Activated CD4-positive, alpha-beta T cell treated with anti-CD3 and anti-CD28 coated beads for 24 hours (primary cell): ENCODE data around the gene FAM193A.
"Not testable (repeated sequence)": the region's sequence is repeated elsewhere in the genome, so short reads cannot be mapped to it uniquely, and the experiment has no call there.

Source experiments
- DNase-seq, 2 donors: peaks; one replicate each; pipeline ENCODE4 v3.0.0-alpha.2; 2020; ENCODE audit warnings: low read depth in 2 of 2

The FAM193A gene

DNA sequence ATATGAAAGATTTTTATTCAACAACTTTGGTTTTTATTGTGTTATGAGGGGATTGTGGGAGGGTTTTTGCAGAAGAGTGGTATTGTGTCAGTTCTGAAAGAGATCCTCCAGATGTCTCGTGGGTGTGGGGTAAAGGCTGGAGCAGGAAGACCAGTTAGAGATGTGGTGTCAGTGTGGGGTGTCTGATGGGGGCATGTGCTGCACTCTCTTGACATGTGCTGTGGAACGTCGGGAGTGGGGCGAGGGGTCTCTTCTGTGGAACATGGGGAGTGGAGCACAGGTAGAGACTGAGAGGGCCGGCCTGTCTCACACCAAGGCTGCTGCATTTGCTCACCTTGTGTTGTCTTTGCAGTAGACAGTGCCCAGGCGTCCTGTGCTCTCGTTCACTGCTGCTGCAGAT, 37.6 kb downstream of the FAM193A start:
- no peak for DNase-seq

DNA sequence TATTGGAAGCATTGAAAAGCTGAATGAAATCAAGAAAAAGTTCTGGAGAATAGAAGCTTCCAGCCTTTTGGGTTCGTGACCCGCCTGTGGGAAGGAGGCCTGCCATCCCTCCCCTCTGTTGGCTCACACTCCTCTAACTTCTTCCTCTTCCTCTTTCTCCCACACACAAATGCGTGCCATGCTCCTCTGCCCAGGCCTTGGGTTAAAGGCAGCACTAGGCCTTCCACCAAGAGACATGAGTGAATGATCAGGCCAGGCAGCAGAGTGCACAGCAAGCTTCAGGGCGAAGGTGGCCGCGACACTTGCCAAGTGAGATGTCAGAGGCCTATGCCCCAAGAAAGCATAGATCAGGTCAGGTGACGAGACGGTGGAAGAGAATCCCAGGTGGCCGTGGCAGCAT, 38.4 kb downstream of the FAM193A start:
- DNase-seq = no peak

DNA sequence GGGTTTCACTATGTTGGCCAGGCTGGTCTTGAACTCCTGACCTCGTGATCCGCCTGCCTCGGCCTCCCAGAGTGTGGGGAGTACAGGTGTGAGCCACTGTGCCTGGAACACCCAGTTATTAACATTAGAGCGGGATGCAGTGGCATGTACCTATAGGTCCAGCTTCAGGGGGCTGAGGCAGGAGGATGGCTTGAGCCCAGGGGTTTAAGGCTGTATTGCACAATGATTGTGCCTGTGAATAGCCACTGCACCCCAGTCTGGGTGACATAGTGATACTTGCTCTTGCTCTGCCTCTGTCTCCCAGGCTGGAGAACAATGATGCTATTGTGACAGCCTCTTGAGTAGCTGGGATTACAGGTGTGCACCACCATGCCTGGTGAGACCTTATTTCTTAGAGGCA, 39.8 kb downstream of the FAM193A start:
- DNase-seq = no peak

DNA sequence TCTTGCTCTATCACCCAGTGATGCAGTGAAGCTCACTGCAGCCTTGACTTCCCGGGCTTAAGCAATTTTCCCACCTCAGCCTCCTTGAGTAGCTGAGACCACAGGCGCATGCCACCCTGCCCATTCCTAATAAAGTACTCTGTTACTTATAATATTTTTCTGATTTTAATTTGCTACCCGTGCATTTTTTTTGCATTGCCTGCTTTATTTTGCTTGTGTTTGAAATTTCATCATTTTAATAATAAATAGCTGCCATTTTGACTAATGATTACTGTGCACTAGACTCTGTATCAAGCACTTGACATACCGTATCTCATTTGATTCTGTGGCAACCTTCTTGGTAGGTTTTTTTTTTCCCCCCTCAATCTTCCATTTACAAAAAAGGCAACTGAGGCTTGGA, 41.7 kb downstream of the FAM193A start:
- no peak for DNase-seq

DNA sequence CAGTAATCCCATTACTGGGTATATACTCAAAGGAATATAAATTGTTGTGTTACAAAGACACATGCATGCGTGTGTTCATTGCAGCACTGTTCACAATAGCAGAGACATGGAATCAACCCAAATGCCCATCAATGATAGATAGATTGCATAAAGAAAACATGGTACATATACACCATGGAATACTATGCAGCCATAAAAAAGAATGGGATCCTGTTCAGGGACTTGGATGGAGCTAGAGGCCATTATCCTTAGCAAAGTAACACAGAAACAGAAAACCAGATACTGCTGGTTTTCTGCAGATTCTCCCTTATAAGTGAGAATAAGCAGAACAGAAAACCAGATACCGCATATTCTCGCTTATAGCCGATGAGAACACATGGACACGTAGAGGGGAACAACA, 43.5 kb downstream of the FAM193A start:
- no peak for DNase-seq

DNA sequence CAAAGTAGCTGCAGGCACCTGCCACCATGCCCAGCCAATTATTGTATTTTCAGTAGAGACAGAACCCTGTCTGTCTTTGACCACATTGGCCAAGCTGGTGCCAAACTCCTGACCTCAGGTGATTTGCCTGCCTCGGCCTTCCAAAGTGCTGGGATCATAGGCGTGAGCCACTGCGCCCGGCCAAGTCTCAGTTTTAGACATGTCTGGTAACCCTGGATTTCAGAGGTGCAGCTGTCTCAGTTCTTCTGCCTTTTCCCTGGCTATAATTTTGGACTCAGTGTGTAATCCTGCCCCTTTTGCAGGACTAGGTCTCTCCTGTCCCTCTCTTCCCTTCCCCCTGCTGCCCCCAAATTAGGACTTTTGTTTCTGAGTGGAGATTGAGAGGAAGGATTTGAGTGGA, 46.6 kb downstream of the FAM193A start:
- no peak for DNase-seq

DNA sequence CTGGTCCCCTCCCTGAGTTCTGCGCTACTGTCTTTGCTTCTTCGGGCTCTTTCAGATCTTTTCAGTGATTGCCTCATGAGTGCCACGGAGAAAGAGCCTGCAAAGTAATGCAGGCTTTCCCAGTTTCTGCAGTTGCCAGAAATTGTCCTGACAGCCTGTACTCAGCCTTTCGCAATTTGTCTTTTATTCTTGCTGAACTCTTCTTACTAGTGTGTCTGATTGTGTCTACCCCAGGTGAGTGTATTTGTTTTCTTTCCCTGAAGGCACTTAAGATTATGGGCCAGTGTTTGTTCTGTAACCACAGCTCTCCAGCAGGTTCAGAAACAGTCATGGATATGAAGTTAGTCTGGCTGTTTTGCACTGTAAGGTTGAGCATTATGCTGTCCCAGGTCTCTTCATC, 47.1 kb downstream of the FAM193A start:
- no peak for DNase-seq

DNA sequence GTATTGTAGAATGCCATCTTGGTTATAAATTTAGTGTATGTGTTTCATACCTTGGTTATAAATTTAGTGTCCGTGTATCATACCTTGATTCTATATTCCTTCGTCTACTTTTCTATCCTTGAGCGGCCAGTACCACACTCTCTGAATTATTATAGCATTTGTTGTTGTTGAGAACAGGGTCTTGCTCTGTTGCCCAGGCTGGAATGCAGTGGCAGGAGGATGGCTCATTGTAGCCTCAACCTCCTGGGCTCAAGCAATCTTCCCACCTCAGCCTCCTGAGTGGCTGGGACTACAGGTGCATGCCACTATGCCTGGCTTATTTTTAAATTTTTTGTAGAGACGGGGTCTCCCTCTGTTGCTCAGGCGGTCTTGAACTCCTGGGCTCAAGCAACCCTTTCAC, 50.1 kb downstream of the FAM193A start:
- DNase-seq = no peak

DNA sequence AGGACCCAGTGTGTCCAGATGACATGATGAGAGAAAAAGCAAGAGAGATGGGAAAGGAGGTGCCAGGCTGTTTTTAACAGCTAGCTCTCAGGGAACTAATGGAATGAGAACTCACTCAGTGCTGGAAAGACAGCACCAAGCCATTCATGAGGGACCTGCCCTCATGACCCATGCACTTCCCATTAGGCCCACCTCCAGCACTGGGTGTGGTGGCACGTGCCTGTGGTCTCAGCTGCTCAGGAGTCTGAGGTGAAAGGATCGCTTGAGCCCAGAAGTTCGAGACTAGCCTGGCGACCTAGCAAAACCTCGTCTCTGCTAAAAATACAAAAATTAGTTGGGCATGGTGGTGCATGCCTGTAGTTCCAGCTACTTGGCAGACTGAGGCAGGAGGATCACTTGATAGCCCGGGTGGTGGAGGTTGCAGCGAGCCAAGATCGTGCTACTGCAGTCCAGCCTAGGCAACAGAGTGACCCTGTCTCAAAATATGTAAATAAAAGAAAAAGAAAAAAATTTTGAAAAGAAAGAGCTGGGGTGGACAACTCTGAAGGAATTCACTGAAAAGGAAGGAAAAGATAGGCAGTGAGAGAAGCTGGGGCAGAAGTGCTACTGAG, 50.9 kb downstream of the FAM193A start:
- DNase-seq = no peak

DNA sequence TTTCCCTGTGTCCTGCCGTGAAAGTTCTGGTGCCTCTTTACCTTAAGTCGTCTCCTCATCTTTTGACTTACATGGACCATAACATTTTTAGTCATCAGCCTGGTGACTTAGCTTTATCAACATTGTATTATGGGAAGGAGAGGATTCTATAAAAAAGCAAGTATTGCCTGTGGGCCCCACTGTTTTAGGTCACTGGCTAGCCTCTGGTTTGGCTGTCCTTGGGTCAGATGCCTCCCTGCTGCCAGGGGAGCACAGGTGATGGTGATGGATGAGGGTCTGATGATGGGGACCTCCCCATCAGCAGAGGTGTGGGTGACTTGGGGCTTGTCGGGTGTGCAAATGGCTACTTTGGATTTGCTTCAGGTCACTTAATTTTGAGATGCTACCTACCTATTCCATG, 51.8 kb downstream of the FAM193A start:
- DNase-seq = no peak

DNA sequence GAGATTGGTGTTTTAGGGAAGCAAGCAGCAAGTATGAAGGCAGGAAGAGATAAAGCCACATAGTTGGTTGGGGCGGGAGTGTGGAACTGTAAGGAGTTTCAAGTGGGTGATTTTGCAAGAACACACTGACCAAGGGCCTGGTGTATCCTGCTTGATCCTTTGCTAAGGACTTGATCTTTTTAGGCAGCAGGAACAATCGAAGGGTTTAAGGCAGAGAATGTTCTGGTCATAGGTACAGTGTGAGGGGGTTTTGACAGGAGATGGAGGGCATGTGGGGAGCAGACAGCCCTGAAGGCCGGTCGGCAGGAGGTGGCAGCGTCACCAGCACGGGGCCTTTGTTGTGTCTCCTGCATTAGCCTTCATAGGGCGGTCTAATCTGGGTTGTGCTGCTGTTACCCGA, 54.7 kb downstream of the FAM193A start:
- DNase-seq = no peak

DNA sequence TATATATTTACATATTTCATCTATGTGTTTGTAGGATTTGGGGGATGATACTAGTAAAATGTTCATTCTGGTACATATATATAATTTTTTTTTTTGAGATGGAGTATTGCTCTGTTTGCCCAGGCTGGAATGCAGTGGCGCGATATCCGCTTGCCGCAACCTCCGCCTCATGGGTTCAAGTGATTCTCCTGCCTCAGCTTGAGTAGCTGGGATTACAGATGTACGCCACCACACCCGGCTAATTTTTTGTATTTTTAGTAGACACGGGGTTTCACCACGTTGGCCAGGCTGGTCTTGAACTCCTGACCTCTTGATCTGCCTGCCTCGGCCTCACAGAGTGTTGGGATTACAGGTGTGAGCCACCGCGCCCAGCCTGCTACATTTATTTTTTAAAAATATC, 55.6 kb downstream of the FAM193A start:
- not testable (repeated sequence) for DNase-seq

DNA sequence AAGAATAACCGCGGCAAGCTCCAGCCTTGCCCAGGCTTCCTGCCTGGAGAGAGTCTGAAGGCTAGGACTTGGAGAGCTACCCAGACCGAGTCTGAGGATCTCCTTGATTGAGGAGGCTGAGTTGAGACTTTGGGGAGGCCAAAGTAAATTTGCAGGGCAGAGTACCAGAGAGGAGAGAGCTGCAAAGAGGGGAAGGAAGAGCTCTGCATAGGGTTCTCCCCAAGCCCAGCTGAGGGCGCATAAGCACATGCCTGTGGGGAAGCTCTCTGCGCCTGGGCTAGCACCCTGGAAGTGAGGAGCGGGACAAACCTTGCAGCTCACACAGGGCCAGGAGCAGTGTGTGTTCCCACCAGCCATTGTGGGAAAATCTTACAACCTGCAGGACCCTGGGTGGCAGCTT, 56.1 kb downstream of the FAM193A start:
- no peak for DNase-seq

DNA sequence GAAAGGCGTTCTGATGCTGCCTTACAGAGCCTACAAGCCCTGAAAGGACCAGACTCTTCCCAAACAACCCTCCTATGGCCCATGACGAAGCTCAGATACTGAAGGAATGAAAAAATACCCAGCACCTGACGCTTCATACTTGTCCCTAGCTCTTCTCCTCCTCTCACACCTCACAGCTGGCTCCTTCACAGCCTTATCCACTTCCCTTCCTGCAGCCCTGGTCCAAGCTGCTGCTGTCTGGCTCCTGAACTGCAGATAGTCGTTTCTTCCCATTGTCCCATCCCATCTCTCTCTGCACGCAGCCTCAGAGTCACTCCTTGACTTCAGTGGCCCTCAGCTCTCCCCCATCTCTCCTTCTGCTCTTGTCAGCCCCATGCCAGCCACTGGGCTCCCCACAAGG, 56.6 kb downstream of the FAM193A start:
- no peak for DNase-seq

DNA sequence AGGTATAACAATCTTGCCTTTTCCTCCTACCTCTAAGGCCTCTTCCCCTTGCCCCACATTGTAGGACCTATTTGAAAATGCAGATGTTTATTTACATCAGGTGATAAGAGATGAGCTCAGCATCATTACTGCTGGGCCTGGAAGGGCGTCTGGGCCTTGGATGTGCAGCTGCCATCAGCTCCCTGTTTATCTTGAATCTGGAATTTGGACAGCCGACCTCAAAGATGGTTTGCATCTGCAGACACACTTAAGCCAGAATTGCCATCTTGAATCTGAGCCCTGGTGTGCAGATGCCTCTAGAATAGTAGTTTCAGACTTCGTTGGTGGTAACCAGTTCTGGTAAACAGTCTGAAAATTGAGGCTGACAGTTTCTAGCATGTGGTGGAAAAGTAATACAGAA, 59.0 kb downstream of the FAM193A start:
- DNase-seq = no peak

DNA sequence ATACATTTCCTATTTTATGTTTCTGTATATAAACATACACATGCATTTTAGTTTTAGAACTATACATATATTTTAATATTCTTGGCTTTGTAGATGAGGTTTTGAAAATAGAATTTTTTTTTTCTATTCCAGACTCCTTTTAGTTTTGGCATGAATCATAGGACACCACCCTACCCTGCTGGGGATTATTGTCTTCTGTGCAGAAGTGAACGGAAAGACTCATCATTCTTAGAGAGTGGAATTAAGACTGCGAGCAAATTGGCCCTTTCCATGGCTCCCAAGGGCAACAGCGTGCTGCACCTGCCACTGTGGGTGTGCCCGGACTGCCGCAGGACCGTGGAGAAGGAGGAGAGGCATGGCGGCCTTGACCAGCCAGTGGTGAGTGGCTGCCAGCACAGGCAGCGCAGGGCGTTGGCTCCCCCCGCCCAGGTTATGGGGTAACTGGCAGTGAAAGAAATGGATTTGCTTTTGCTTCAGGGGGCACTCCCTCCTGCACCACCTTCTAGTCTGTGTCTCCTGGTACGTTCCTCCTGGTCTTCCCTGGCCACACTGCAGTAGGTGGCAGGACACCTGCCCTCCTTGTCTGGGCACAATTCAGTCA, 59.6 kb downstream of the FAM193A start:
- no peak for DNase-seq

DNA sequence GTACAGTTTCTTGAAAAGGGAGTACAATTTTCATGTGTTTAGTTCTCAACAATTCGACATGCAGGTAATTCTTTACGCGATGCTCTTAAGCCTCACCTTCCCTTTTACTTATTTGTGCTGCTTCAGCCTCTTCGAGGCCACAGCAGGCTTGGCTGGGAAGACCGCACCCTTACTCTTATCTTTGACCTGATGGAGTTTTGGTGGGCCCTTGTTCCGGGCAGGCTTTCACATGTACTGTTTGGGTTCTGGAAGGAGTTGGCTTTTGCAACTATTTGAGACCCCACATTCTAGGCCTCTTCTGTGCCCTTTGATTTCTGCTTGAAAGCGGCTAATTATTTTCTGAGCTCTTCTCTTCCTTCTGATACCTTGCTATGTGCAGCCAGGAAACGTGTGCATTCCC, 60.2 kb downstream of the FAM193A start:
- DNase-seq = no peak

DNA sequence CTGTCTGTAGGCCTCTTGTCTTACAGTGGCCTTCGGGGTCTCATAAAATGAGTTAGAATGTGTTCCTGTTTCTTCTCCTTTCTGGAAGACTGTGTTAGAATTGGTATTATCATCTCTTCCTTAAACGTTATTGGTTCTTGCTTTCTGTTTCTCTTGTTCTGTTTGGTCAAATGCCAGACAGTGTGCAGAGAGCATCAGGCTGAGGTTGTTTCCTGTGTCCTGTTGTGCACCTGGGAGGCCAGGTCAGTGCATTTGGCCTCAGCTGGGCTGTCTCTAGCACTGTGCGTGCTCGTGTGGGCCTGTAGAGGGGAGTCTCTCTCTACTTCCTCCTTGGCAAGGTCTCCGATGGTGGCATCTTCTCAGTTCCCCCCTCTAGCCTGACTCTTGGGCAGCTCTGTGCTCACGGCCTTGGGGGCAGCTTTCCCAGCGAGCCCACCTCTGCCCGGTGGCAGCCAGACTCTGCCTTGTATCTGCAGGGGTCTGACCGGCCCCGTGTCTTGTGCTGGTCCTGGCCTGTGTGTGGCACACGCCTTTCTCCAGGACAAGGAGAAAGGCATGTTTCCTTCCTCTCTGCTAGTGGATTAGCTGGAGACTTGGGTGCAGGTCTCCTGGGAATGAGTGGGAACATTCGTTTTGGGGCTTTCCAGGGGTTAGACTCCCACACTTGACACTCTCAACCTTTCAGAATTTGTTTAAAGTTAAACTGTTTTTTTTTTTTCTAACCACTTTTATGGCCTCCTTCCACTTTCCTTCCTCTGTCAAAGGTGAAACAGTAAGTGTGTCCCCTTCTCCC, 62.3 kb downstream of the FAM193A start:
- no peak for DNase-seq

DNA sequence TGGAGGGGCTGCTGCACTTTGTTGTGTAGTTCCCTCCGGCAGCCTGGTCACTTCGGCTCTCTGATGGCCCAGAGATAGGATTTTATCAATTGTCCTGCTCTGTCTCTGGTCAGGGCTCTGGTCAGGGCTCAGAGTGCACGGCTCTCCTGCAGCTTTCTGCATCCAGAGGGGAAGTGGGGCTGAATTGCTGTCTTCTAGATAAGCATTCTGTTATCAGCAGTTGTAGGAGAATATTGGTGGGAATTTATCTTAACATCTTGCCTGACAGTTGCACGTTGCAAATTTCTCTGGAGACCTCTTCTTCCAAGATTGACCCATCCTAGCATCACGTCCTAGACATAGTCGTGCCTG, 62.8 kb downstream of the FAM193A start:
- DNase-seq = no peak

DNA sequence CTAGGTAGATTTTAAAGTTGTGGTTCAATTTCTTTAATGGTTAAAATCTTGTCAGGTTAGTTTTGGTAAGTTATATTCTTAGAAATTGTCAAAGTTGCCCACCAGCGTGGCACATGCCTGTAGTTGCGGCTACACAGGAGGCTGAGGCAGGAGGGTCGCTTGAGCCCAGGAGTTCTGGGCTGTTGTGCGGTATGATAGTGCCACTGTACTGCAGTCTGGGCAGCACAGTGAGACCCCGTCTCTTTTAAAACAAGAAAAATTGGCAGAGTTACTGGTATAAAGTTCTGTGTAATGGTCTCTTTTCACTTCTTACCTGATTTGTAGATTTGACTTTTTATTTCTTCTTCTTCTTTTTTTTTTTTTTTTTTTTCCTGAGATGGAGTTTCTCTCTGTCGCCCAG, 64.4 kb downstream of the FAM193A start:
- no peak for DNase-seq

DNA sequence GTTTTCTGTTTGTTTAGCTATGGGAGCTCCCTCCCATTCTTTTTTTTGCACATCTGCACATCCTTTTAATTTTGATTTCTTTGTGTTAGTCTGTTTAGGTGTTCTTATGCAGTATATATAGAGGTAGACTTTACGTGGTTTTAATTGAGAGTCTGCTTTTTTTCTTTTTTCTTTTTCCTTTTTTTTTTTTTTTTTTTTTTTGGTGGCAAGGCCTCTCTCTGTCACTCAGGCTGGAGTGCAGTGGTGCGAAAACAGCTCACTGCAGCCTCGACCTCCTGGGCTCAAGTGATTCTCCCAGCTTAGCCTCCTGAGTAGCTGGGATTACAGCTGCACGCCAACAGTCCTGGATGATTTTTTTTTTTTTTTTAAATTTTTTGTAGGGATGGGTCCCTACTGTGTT, 68.2 kb downstream of the FAM193A start:
- no peak for DNase-seq

DNA sequence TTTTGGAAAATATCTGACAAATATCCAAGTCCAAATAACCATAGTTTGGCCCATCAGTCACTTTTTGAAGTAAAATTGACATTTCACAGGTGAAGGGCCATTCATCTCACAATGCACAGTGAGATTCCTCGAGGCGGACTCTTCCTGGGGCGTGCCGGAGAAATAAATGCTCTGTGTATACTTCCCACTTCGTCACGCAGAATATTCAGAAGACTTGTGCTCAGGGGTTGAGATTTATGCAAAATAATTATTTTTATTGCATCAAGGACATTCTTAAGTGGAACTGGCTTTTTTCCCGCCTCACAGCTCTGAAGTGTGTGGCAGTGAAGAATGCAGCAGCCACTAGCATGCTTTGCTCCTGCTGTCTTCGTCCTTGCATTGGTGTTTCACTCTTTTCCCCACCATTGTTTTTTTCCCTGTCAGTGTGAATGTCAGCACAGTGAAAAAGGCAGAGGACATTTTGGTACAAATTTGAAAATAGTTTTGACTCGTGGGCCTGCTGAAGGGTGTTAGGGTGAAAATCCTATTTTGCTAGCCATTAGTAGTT, 70.6 kb downstream of the FAM193A start:
- DNase-seq = no peak

DNA sequence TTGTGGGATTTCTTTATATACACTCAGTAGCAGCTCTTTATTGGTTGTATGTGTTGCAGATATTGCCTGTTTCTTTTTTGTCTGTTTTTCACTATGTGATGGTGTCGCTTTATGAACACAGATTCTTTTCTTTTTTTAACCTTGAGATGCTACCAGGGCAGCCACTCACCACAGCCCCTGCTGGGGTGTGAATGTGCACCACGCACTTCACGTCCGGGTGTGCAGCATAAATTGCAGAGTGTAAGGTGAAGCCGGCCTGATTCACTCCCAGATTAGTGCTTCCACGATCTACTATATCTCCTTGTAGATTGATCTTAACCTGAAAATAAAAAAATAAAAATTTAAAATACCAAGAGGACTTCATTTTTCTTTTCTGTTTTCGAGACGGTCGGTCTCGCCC, 71.4 kb downstream of the FAM193A start:
- DNase-seq = no peak
